GM11168 (cell line): ENCODE results near the gene ADAMTS14.

ENCODE experiments used
- in situ Hi-C: fragments of 300-500 bp; cut with MboI; formaldehyde crosslinking; loops from one replicate; pipeline ENCODE4 v1.12.0; 2022; ENCODE audit warnings: low sequenced_read_pairs; ENCODE audit not compliant: unreplicated experiment

Gene ADAMTS14

GRCh38 chr10:70809011-70809611 is 136.8 kb downstream of the ADAMTS14 start:
- in situ Hi-C loops = no loop called here

- in situ Hi-C loops = no loop called here
Measured at GRCh38 chr10:70809726-70810125, 137.4 kb downstream of the ADAMTS14 start.

GRCh38 chr10:70810967-70811366 is 138.7 kb downstream of the ADAMTS14 start:
- in situ Hi-C loops = no loop called here

- in situ Hi-C loops = no loop called here
Measured at GRCh38 chr10:70811881-70812280, 139.6 kb downstream of the ADAMTS14 start.
